H1 (cell line): Measurements from ENCODE around the gene OAS3. TPM values are rescaled to one million over a fixed set of nuclear protein-coding genes. Genes with fewer than 3 reads are reported as not detected.

Source experiments
- CBX8 ChIP-seq: fragments of 300-800, 300-1000 bp; sonication (generic); IDR thresholded peaks from 2 replicates; pipeline ENCODE4 v1.7.1; 2016; ENCODE audit warnings: low read depth, low read length, borderline replicate concordance
- EP300 ChIP-seq, 2 experiments: IDR thresholded peaks; 1 replicate in 1 of 2; 2 replicates in 1 of 2; pipeline ENCODE4 v1.6.1; 2011 to 2012; ENCODE audit warnings: low read depth in 2 of 2, low read length in 2 of 2, mild to moderate bottlenecking in 2 of 2, borderline replicate concordance in 1 of 2, inconsistent platforms in 1 of 2, moderate library complexity in 1 of 2
- SIN3A ChIP-seq, 2 experiments: IDR thresholded peaks in 1 of 2; conservative IDR thresholded peaks in 1 of 2; 2 replicates each; pipeline ENCODE4 v1.6.1; 2011 to 2012; ENCODE audit warnings: low read length in 2 of 2, improper control_type of control experiment in 1 of 2, low read depth in 1 of 2, mild to moderate bottlenecking in 1 of 2
- SUZ12 ChIP-seq: fragments of 200-600 bp; sonication (generic); IDR thresholded peaks from 2 replicates; pipeline ENCODE4 v1.6.1; 2012; ENCODE audit warnings: mild to moderate bottlenecking, inconsistent platforms, low read length, moderate library complexity, mixed read lengths
- TAF7 ChIP-seq: optimal IDR thresholded peaks from 2 replicates; pipeline ENCODE3; 2011; ENCODE audit warnings: low read depth, mild to moderate bottlenecking, inconsistent platforms, low read length, moderate library complexity, borderline replicate concordance
- polyA plus RNA-seq, 7 experiments: library from polyadenylated mRNA; depleted of rRNA in 3 of 7; stranded (reverse) in 5 of 7; unstranded in 2 of 7; fragments of >200 nt in 5 of 7; fragments of 200-250 nt in 2 of 7; gene quantifications; 1 replicate in 5 of 7; 2 replicates in 1 of 7; 4 replicates in 1 of 7; pipeline versions ENCODE4 v1.2.1 to v1.2.3, GENCODE V29; 2011 to 2013; ENCODE audit warnings: missing spikeins in 2 of 7, mixed read lengths in 2 of 7
- total RNA-seq: library from RNA; stranded (reverse); fragmentation: NEBNext Ultra II Directional; extraction: Animal tissue kit (Norgen Biotek cat#: 25700); gene quantifications from 2 replicates; pipeline ENCODE4 v1.2.1, GENCODE V29; 2021

The OAS3 gene
- total and polyA plus RNA-seq, 2 of the 8 experiments (the other 6 are each of a cell fraction or from before 2014, with no cell fraction given): 0.73 to 3.7 TPM

DNA sequence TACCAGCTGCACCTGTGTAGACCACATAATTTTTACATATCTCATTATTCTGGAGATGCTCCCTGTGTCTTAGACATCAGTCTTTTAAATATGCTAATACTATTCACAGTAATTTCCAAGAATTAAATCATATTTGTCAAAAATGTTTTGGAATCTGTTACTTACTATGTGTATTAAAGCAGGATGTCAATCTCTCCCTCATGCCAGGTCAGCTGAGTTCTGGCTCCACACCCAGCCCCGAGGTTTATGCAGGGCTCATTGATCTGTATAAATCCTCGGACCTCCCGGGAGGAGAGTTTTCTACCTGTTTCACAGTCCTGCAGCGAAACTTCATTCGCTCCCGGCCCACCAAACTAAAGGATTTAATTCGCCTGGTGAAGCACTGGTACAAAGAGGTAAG, 67.9 kb downstream of the OAS3 start (continued):
- no peak for TF ChIP-seq CBX8
- no peak for TF ChIP-seq SUZ12
- no peak for TF ChIP-seq TAF7
- TF ChIP-seq SIN3A (conservative IDR thresholded peaks at IDR 0.05 in 1 of 2, IDR thresholded peaks at IDR 0.05 in 1 of 2; ENCODE audit: low read depth in 1 of 2, low read length in 2 of 2): no peak
- TF ChIP-seq EP300 (IDR thresholded peaks at IDR 0.05; ENCODE audit: borderline replicate concordance in 1 of 2, low read depth in 2 of 2, low read length in 2 of 2): no peak
